ENCODE results near the gene LRRC8D.
"Not testable (repeated sequence)": the region's sequence is repeated elsewhere in the genome, so short reads cannot be mapped to it uniquely, and the experiment has no call there.

The LRRC8D gene

GRCh38 chr1:89918127-89918793 lies 97.4 kb downstream of the LRRC8D start:
- DNase-seq: no peak

DNA sequence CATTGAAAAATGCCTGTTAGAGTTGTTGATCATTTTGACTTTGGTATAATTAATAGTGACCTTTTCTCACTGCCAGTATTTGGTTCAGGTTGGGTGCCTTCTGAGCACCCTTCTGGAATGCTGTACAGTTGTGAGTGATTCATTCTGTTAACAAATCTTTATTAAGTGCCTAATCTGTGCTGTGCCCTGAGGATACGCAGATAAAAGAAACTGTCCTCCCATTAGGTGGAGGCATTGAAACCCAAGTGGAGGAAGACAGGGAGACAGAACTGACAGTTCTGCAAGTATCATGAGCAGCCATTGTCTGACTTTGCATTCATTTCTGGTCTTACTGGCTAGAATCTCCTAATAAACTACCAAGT lies 97.9 kb downstream of the LRRC8D start:
- no peak for DNase-seq

DNA sequence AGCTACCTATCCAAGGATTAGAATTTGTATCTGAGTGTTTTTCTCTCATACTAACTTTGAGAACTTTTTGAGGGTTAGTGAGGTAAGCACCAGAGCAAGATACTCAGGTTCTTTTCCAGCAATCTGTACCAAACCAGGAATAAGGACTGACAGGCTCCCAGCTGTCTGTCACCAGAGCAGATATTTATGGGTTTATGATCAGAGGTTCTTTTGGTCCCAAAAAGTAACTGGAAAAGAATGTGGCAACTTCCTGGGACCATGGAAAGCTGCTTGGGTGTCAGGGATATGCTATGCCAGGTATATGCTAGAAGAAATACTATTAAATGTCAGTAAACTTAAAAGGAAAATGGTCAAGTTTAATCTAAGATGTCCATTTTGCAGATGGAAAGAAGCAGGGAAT lies 98.3 kb downstream of the LRRC8D start:
- no peak for DNase-seq

- no peak for DNase-seq
Observed at GRCh38 chr1:89922911-89923310, 102.1 kb downstream of the LRRC8D start.

- no peak for DNase-seq
Observed at GRCh38 chr1:89923517-89923916, 102.7 kb downstream of the LRRC8D start.

- not testable (repeated sequence) for DNase-seq
Observed at GRCh38 chr1:89924075-89924474, 103.2 kb downstream of the LRRC8D start.

- no peak for DNase-seq
Observed at GRCh38 chr1:89927049-89927448, 106.2 kb downstream of the LRRC8D start.

DNA sequence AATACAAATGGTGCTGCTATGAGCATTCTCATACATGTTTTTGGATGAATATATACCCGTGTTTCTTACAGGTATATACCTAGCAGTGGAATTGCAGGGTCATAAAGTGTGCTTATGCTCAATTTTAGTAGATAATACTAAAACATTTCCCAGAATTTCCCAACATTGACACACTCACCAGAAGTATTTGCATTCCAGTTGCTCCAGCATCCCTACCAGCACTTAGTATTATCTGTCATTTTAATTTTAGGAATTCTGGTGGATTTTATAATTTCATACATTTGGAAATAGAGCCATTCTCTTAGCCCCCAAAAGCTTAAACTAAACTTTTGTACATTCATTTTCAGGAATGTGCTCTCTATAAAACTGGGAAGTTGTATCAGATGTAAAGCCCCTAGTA lies 106.6 kb downstream of the LRRC8D start:
- no peak for DNase-seq

DNA sequence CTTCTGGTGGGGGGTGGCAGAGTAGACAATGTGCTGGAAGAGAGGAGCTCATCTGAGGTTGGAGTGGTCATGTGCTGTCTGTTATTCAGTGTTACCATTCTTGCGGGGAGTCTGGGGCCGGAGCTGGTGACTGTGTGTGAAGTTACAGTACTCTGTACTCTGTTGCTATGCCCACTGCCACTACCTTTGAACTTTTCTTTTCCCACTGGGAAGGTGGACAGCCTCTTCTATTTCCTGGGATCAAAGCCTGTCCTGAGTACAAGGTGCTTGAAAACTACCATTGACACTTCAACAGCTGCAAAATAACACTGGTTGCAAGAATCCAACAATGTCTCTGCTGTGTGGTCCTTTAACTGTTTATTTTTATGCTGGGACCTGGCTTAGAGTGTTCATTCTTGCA lies 107.7 kb downstream of the LRRC8D start:
- no peak for DNase-seq

DNA sequence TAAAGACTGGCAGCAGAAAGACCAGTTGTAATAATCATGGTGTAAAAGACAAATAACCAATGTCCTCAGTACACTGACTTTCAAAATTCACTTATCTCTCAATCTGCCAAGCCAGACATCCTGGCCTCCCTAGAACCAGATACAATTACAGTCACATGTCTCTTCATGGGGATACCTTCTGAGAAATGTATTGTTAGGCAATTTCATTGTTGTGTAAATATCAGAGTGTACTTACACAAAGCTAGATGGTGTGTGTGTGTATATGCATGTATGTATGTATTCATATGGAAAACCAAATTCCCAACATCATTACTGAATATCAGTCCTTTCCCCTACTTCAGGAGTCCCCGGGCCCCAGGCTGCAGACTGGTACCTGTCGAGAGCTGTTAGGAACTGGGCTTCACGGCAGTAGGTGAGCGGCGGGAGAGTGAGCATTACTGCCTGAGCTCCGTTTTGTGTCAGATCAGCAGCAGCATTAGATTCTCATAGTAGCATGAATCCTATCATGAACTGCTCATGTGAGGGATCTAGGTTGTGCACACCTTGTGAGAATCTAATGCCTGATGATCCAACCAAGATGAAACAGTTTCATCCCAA lies 108.7 kb downstream of the LRRC8D start:
- no peak for DNase-seq

DNA sequence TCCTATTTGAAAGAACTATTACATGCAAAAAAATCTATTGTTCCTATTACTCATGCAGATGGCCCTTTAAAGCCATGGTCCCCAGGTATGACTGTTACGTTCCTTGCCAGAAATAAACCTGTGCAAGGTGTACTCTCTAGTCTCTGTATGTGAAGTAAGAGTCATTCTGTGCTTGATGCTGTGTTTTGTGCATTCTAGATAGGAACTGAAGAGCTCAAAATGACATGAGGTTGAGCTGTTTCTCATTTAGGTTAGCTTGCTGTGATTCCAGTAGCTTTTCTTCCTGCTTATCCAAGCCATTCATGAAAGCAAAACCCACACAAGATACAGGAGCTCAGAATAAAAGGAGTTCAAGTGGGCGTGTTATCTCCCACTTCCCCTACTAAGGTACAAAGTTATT lies 109.7 kb downstream of the LRRC8D start:
- DNase-seq: no peak

GRCh38 chr1:89931964-89932363 lies 111.1 kb downstream of the LRRC8D start:
- DNase-seq: no peak

DNA sequence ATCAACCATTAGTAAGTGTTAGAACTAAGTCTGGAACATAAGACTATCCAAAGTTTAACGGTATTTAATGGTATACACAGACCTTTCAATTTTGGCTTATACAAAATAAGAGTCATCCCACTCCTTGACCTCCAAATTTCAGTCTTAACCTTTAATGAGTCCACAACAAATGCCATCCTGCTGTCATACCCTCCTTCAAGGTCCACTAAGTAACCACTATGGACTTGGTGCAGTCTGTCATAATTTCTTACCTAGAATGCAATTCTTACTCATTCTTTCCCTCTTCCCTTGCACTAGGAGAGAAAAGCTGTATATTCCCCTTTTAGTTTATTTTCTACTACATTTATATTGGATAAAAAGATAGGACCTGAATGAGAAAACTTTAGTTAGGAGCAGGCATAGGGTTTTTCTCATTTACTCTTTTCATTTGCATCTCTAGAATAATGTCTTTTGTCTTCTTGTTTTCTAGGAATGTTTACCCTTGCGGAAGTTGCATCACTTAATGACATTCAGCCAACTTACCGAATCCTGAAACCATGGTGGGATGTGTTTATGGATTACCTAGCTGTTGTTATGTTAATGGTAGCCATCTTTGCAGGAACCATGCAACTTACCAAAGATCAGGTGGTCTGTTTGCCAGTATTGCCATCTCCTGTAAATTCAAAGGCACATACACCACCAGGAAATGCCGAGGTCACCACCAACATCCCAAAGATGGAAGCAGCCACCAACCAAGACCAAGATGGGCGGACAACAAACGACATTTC lies 111.9 kb downstream of the LRRC8D start:
- no peak for DNase-seq

DNA sequence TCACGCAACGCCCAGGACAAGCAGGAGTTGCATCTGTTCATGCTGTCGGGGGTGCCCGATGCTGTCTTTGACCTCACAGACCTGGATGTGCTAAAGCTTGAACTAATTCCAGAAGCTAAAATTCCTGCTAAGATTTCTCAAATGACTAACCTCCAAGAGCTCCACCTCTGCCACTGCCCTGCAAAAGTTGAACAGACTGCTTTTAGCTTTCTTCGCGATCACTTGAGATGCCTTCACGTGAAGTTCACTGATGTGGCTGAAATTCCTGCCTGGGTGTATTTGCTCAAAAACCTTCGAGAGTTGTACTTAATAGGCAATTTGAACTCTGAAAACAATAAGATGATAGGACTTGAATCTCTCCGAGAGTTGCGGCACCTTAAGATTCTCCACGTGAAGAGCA lies 113.6 kb downstream of the LRRC8D start:
- no peak for DNase-seq

DNA sequence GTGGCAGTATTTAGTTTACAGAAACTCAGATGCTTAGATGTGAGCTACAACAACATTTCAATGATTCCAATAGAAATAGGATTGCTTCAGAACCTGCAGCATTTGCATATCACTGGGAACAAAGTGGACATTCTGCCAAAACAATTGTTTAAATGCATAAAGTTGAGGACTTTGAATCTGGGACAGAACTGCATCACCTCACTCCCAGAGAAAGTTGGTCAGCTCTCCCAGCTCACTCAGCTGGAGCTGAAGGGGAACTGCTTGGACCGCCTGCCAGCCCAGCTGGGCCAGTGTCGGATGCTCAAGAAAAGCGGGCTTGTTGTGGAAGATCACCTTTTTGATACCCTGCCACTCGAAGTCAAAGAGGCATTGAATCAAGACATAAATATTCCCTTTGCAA lies 114.4 kb downstream of the LRRC8D start:
- no peak for DNase-seq

GRCh38 chr1:89936694-89937093 lies 115.9 kb downstream of the LRRC8D start:
- no peak for DNase-seq

DNA sequence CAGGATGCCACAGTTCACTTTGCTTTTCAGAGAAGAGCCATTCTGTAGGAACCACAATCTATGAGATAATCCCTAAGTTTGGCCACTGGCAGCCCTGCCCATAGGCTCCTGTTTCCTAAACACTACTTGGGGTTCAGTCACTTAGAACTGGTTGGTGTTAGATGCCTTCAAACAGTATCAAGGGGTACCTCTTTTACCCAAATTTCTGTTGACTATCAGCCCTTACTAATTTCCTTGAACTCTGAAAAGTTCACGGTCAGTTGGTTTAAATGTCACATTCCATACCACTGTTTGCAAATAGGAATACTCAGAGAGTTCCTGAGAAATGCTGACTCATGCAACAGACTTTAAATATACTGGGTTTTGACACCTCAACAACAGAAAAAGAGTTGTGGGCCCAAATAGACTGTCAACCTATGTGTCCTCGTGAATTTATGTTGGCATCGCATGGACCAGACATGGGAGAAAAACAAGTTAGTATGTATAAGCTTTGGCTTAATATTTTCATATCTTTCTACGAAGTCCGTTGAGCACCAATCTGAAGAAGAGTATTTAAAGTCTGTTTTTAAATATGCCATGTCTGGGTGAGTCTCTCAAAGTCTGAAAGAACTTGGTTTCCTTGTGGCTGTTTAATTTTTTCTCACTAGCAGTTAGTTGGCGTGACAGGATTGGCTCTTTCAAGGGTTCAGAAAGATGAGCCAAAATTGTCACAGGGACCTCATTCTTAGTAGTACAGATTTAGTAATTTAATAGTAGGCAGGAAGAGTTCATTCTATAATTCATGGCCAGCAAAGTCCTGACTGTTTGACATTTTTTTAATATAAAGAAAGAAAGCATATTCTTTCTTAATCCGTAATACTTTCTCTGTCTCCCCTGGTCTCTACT lies 117.6 kb downstream of the LRRC8D start:
- no peak for DNase-seq

DNA sequence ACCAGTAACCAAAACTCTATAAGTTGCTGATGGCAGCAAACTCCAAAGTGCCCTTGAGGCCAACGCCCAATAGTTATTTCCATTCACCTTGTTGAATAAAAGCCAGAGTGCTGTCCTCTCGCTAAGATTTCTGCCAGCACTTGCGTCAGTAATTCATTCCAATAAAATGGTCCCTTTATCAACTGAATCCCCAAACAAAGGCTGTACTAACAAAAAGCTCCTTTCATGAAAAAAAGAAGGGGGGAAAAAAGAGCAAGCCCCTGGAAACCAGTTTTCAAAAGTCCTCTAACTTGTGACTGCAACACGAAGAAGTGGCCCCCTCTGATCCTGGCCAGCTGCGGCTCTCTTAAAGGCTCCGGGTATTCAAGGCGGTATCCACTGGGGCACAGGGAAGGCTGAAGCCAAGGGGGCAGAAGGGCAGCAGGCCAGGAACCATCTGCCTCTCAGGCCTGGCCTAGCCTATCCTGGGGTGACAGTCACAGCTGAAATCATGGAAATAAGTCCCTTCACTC lies 118.3 kb downstream of the LRRC8D start:
- DNase-seq: no peak

DNA sequence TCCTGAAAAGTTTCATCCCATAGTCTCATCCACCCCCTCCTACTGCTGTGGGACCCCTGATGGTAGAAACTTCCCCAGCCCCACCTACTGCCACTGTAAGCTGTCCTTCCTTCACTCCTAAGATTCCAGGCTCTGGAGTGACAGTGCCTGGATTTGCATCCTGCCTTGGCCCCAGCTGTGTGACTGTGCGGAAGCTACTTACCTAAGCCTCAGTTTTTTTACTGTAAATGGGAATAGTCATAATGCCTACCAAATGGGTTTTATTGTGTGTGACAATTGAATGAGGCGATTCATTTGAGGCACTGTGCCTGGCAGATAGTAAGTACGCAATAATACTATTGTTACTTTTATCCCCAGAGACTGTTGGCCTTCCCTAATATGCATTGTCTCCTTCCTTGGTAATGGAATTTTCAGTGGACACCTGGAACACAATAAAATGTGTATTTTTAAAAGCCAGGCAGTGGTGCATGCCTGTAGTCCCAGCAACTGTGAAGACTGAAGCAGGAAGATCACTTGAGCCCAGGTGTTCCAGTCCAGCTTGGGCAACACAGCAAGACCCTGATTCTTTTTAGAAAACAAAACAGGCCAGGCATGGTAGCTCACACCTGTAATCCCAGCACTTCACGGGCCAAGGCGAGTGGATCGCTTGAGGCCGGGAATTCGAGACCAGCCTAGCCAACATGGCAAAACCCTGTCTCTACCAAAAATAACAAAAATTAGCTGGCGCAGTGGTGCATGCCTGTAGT lies 119.0 kb downstream of the LRRC8D start:
- DNase-seq: no peak

DNA sequence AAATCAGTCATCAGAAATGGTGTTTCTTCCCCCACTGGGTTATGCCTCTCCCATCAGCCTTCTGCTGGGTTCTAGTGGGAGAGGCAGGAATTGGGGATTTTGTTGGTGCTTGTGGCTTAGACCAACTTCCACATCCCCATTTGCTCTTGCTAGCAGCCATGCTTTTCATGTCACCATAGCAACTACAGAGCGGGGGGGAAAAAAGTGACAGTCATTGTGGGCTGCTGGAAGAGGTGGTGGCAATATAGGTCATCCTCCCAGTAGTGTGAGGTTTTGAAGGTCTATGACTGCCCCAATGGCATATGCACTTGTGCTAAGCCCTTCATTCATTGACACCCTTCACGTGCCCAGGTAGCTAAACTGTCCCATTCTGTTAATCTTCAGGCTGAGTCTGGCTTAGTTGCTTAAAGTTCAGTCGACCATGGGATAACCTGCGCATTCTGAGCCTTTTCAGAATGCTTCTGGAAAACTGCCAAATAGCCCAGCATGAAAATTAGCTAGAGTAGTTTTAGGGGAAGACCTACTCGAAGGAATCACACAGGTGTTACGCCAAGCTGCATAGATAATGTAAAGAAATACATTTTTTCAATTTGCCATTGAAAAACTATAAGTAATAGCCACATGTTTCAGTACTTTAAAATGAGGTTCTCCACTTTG lies 120.4 kb downstream of the LRRC8D start:
- DNase-seq: no peak

GRCh38 chr1:89942014-89942413 lies 121.2 kb downstream of the LRRC8D start:
- no peak for DNase-seq
